C4-2B (cell line): ENCODE measurements around the gene KCNAB1.

Experiments
- CTCF ChIP-seq: fragments of 450-650 bp; conservative IDR thresholded peaks from 2 replicates; pipeline ENCODE4 v1.5.1; 2017; ENCODE audit warnings: mild to moderate bottlenecking
- ZFX ChIP-seq: fragments of 450-650 bp; IDR thresholded peaks from 2 replicates; pipeline ENCODE4 v1.6.1; 2017

GRCh38 chr3:156493887-156494286, 373.5 kb downstream of the KCNAB1 start:
- TF ChIP-seq CTCF (no peak), ZFX (no peak)
